Karpas-422 (cell line): ENCODE results near the gene KRT38. TPM values are rescaled to one million over a fixed set of nuclear protein-coding genes. Genes with fewer than 3 reads are reported as not detected.

Experiments
- DNase-seq: peaks from one replicate; pipeline ENCODE4 v3.0.0-alpha.2; 2015
- H2AFZ ChIP-seq: fragments of 200-600 bp; sonication (generic); 2 replicates; pipeline ENCODE4 v1.6.1; 2014; ENCODE audit warnings: antibody characterized with exemption, low read length, mixed read lengths
- H3K27ac ChIP-seq: fragments of 200-600 bp; sonication (generic); 2 replicates; pipeline ENCODE4 v1.5.1; 2014; ENCODE audit warnings: mild to moderate bottlenecking, low read length, moderate library complexity
- H3K27me3 ChIP-seq: fragments of 200-600 bp; sonication (generic); 2 replicates; pipeline ENCODE4 v1.6.1; 2014; ENCODE audit warnings: low read length, mixed read lengths
- H3K36me3 ChIP-seq: fragments of 200-600 bp; sonication (generic); 2 replicates; pipeline ENCODE4 v1.6.1; 2014; ENCODE audit warnings: low read length, mixed read lengths; ENCODE audit not compliant: insufficient read depth
- H3K4me1 ChIP-seq: fragments of 200-600 bp; sonication (generic); 2 replicates; pipeline ENCODE4 v1.6.1; 2014; ENCODE audit warnings: mild to moderate bottlenecking, low read length, mixed read lengths
- H3K4me2 ChIP-seq: fragments of 200-600 bp; sonication (generic); 2 replicates; pipeline ENCODE4 v1.6.1; 2014; ENCODE audit warnings: low read length, low read depth, mild to moderate bottlenecking; ENCODE audit not compliant: poor library complexity, severe bottlenecking
- H3K4me3 ChIP-seq: fragments of 200-600 bp; sonication (generic); 2 replicates; pipeline ENCODE4 v1.5.1; 2014; ENCODE audit warnings: mild to moderate bottlenecking, antibody characterized with exemption, low read length, mixed read lengths
- H3K79me2 ChIP-seq: fragments of 200-600 bp; sonication (generic); 2 replicates; pipeline ENCODE4 v1.6.1; 2014; ENCODE audit warnings: mild to moderate bottlenecking, low read length, mixed read lengths
- H3K9ac ChIP-seq: fragments of 200-600 bp; sonication (generic); 2 replicates; pipeline ENCODE4 v1.6.0; 2014; ENCODE audit warnings: low read length
- H3K9me2 ChIP-seq: fragments of 200-600 bp; sonication (generic), shearing (Covaris generic); replicated peaks from 2 replicates; pipeline ENCODE4 v1.6.0; 2014; ENCODE audit warnings: mild to moderate bottlenecking, low read length, moderate library complexity; ENCODE audit not compliant: insufficient read depth
- H3K9me3 ChIP-seq: fragments of 300-700, 200-600 bp; sonication (generic); 2 replicates; pipeline ENCODE4 v1.6.1; 2014; ENCODE audit warnings: low read length, mixed read lengths
- H4K20me1 ChIP-seq: fragments of 200-600 bp; sonication (generic); 2 replicates; pipeline ENCODE4 v1.6.1; 2014; ENCODE audit warnings: mild to moderate bottlenecking, antibody characterized with exemption, low read length, low read depth; ENCODE audit not compliant: insufficient read depth
- total RNA-seq: library from RNA; depleted of rRNA; stranded (reverse); fragments of >200 nt; shearing (Covaris generic); gene quantifications from 2 replicates; pipeline ENCODE4 v1.2.3, GENCODE V29; 2014; ENCODE audit warnings: low replicate concordance

KRT38 gene
- total RNA-seq, 1 experiment from 2014 or later: not detected

DNA sequence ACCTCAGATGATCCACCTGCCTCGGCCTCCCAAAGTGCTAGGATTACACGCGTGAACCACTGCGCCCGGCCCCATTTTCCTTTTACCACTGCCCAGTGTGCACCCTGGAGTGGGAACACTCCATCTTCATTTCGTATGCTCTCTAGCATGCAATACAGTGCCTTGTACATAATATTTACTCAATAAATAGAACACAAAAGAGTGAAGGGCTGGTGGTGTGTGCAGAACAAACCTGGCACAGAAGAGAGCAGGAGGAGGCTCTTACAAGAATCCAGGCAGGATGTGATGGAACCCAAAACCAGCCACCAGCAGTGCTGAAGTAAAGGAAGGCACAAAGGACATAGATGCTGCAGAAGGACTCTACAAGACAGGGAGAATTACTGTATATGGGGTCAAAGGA lies 23.7 kb downstream of the KRT38 start:
- no peak overlapping the region for H3K4me3 ChIP-seq
- H3K27ac ChIP-seq: no peak overlapping the region
- H3K36me3 ChIP-seq: no peaks in the 10 kb centered on the region
- no peaks in the 10 kb centered on the region for H3K9me2 ChIP-seq
- H4K20me1 ChIP-seq: no peaks in the 10 kb centered on the region
- DNase-seq: no peak
- no peak overlapping the region for H3K9ac ChIP-seq
- H3K4me1 ChIP-seq: no peaks in the 10 kb centered on the region
- no peak overlapping the region for H3K4me2 ChIP-seq
- no peaks in the 10 kb centered on the region for H3K79me2 ChIP-seq
- H2AFZ ChIP-seq: no peak overlapping the region
- no peaks in the 10 kb centered on the region for H3K9me3 ChIP-seq
- H3K27me3 ChIP-seq: no peaks in the 10 kb centered on the region

DNA sequence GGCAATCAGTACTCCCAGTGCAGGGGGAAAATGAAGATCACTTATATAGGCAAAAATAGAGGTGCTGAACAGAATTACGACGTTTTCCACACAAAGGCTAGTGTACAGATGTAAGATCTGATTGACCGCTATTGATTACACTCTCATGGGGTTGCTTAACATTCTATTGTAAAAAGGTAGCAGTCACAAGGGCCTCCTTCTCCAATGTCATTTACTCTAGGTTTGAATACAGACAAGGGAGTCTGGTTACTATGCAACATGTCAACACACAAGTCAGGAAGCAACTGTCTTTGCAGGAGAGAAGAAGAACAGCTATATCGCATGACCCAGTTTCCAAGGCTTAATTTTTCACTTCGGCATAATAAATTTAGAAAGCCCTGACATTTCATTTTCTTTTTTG lies 24.3 kb downstream of the KRT38 start:
- DNase-seq: no peak
- H3K4me2 ChIP-seq: no peak overlapping the region
- no peak overlapping the region for H2AFZ ChIP-seq
- no peaks in the 10 kb centered on the region for H3K36me3 ChIP-seq
- no peak overlapping the region for H3K4me3 ChIP-seq
- no peak overlapping the region for H3K9ac ChIP-seq
- H3K79me2 ChIP-seq: no peaks in the 10 kb centered on the region
- no peaks in the 10 kb centered on the region for H4K20me1 ChIP-seq
- no peaks in the 10 kb centered on the region for H3K9me2 ChIP-seq
- no peaks in the 10 kb centered on the region for H3K27me3 ChIP-seq
- no peaks in the 10 kb centered on the region for H3K9me3 ChIP-seq
- H3K4me1 ChIP-seq: no peaks in the 10 kb centered on the region
- H3K27ac ChIP-seq: no peak overlapping the region

DNA sequence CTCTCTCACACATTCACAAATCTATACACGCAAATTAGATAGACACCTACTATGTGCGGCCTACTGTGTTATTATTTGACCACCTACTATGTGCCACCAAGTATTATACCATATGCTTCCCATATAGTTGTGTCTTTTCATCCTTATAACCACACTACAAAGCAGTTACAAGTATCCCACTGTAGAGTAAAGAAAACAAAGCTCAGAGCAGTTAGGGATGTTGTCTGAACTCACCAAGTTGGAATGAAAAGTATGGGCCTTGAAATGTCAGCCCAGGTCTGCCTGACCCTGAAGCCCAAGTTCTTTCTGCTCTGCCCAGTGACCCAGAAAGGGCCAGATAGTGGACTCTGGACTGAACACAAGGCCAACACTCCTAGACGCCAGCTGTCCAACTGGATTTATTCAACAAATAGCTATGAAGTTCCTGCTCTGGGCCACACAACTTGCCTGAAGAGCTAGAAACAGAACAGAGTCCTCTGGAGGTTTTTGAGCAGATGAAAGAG lies 24.9 kb downstream of the KRT38 start:
- Histone ChIP-seq H3K4me3 (no peak overlapping the region), H2AFZ (no peak overlapping the region), H3K27ac (no peak overlapping the region), H3K27me3 (no peaks in the 10 kb centered on the region), H3K36me3 (no peaks in the 10 kb centered on the region), H3K79me2 (no peaks in the 10 kb centered on the region), H3K9ac (no peak overlapping the region), H3K4me2 (no peak overlapping the region), H4K20me1 (no peaks in the 10 kb centered on the region), H3K9me2 (no peaks in the 10 kb centered on the region), H3K4me1 (no peaks in the 10 kb centered on the region), H3K9me3 (no peaks in the 10 kb centered on the region)
- DNase-seq: no peak

- Histone ChIP-seq H3K4me1 (no peaks in the 10 kb centered on the region), H3K9ac (no peak overlapping the region), H3K79me2 (no peaks in the 10 kb centered on the region), H3K27ac (no peak overlapping the region), H4K20me1 (no peaks in the 10 kb centered on the region), H3K4me2 (no peak overlapping the region), H3K9me2 (no peaks in the 10 kb centered on the region), H2AFZ (no peak overlapping the region), H3K27me3 (no peaks in the 10 kb centered on the region), H3K4me3 (no peak overlapping the region), H3K36me3 (no peaks in the 10 kb centered on the region), H3K9me3 (no peaks in the 10 kb centered on the region)
- DNase-seq: no peak
Observed at GRCh38 chr17:41415411-41415810, 25.4 kb downstream of the KRT38 start.

DNA sequence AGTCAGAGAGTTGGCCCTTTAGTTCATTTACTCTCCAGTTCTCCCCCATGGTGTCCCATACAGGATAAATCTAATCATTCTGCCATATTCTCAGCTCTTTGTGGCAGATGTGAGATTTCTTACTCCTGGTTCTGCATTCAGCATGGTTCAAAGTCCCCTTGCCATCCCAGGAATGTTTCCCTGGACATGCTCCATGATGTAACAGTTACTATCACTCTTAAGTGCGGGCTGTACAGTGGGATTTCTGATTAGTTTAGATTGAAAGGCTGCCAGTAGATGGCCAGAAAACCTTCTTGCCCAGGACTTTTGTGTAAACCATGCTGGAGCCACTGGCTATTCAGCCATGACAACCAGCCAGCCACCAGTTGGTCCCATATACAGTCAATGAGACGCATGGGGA lies 26.8 kb downstream of the KRT38 start:
- Histone ChIP-seq H3K9me3 (no peaks in the 10 kb centered on the region), H3K36me3 (no peaks in the 10 kb centered on the region), H3K4me3 (no peak overlapping the region), H3K79me2 (no peaks in the 10 kb centered on the region), H2AFZ (no peak overlapping the region), H3K4me2 (no peak overlapping the region), H3K27ac (no peak overlapping the region), H3K4me1 (no peaks in the 10 kb centered on the region), H3K9me2 (no peaks in the 10 kb centered on the region), H4K20me1 (no peaks in the 10 kb centered on the region), H3K27me3 (no peaks in the 10 kb centered on the region), H3K9ac (no peak overlapping the region)
- no peak for DNase-seq

DNA sequence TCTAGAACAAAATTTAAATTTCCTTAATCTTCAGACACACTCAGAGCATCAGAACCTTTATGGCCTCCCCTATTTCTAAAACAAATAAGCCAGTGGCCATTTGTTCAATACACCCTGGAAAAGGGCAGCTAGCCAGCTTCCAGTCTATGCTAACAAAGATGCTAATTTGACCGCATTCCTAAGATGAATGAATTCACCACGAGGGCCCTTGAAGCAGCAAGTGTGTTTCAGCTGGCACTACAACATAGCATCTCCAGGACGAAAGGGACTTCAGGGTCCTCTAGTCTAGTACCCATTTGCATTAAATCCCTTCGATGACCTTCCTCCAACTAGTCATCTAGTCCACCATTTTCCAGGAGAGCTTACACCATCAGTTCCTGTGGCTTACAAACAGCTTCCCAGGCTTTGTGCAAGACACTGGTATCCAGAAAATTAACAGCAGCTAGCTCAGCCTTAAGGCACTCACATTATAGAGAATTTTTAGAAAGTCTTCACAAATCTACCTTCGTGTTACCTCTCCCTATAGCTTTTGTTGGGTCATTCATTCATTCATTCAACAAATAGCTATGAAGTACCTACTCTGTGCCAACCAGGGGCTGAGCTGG lies 27.3 kb downstream of the KRT38 start:
- no peaks in the 10 kb centered on the region for H3K9me3 ChIP-seq
- no peaks in the 10 kb centered on the region for H3K27me3 ChIP-seq
- no peak overlapping the region for H2AFZ ChIP-seq
- H4K20me1 ChIP-seq: no peaks in the 10 kb centered on the region
- no peaks in the 10 kb centered on the region for H3K36me3 ChIP-seq
- no peak overlapping the region for H3K9ac ChIP-seq
- no peak overlapping the region for H3K4me3 ChIP-seq
- DNase-seq: no peak
- H3K27ac ChIP-seq: no peak overlapping the region
- H3K4me2 ChIP-seq: no peak overlapping the region
- no peaks in the 10 kb centered on the region for H3K9me2 ChIP-seq
- no peaks in the 10 kb centered on the region for H3K4me1 ChIP-seq
- no peaks in the 10 kb centered on the region for H3K79me2 ChIP-seq

DNA sequence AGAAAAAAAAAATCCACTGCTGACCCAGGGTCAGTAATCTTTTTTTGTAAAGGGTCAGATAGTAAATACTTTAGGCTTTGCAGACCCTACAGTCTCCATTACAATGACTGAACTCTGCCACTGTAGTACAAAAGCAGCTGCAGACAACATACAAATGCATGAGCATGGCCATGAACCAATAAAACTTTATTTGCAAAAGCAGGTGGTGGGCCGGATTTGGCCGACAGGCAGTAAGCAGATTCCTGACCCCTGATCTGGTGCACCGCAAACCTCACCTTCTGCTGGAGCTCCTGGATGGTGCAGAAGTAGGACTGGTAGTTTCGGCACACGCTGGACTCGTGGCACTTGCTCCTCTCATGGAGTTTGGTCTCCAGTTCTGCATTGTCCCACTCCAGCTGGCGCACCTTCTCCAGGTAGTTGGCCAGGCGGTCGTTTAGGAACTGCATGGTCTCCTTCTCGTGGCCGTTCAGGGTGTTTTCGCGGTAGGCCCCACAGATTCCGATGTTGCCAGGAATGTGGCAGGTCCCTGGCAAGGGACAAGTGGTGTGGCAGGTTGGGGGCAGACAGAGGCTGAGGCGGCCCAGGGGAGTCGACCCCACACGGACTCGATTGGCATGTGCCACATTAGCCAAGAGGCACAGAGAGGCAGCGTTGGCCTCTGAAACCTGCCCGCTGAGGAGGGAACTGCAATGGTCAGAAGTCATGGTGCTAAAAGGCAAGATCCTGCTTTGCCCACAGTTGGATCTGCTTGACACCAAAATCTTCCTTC lies 29.5 kb downstream of the KRT38 start:
- H3K4me1 ChIP-seq: no peaks in the 10 kb centered on the region
- no peaks in the 10 kb centered on the region for H3K9me2 ChIP-seq
- H3K4me3 ChIP-seq: no peak overlapping the region
- no peaks in the 10 kb centered on the region for H3K79me2 ChIP-seq
- H3K36me3 ChIP-seq: no peaks in the 10 kb centered on the region
- H3K9ac ChIP-seq: no peak overlapping the region
- H3K4me2 ChIP-seq: no peak overlapping the region
- no peaks in the 10 kb centered on the region for H4K20me1 ChIP-seq
- H3K27me3 ChIP-seq: no peaks in the 10 kb centered on the region
- no peaks in the 10 kb centered on the region for H3K9me3 ChIP-seq
- DNase-seq: no peak
- no peak overlapping the region for H3K27ac ChIP-seq
- no peak overlapping the region for H2AFZ ChIP-seq

DNA sequence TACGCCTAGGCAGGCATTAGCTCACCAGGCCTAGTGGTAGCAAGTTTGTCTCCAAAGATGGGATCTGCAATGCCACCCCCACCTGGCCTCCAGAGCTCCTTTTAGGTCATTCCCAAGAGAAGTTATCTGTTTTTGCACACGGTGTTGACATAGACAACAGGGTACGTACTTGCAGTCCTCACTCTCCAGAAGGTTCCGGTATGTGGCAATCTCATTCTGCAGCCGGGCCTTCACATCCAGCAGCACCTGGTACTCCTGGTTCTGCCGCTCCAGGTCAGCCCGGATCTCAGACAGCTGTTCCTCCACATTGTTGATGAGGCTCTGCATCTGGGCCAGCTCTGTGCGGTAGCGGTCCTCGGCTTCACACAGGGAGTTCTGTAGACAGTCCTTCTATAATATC lies 33.6 kb downstream of the KRT38 start:
- no peaks in the 10 kb centered on the region for H3K36me3 ChIP-seq
- no peak overlapping the region for H3K4me2 ChIP-seq
- H3K9me3 ChIP-seq: no peaks in the 10 kb centered on the region
- no peaks in the 10 kb centered on the region for H3K27me3 ChIP-seq
- H2AFZ ChIP-seq: no peak overlapping the region
- H3K27ac ChIP-seq: no peak overlapping the region
- H3K4me3 ChIP-seq: no peak overlapping the region
- H3K79me2 ChIP-seq: no peaks in the 10 kb centered on the region
- no peaks in the 10 kb centered on the region for H4K20me1 ChIP-seq
- DNase-seq: no peak
- no peaks in the 10 kb centered on the region for H3K4me1 ChIP-seq
- H3K9me2 ChIP-seq: no peaks in the 10 kb centered on the region
- H3K9ac ChIP-seq: no peak overlapping the region
